ENCODE data around the gene KRTCAP2.
"Not testable (repeated sequence)": the region's sequence is repeated elsewhere in the genome, so short reads cannot be mapped to it uniquely, and the experiment has no call there.

Gene KRTCAP2

GRCh38 chr1:155167166-155168104, 5.7 kb downstream of the KRTCAP2 start:
- DNase-seq: peak; percentile 88

- no peak for DNase-seq
These were observed 6.5 kb downstream of the KRTCAP2 start for GRCh38 chr1:155166471-155167165.

DNA sequence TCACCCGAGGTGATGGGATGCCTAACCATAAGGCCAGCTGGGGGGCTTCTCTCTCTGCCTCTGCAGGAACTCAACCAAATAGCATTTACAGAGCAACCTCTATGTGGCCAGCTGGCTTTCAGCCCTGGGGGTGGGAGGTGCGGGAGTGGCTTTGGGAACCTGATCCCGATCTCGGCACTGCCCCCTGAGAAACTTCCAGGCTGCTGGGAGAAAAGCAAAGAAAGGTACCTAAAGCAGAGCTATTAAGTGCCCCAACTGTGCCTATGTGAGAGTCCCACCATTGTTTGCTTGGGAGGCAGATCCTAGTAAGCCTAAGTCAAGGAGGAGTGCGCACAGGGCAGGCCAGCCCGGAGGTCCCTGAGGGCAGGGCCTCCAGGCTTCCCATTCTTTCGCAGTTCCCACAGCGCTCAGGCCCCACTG, 7.0 kb downstream of the KRTCAP2 start:
- DNase-seq: no peak

DNA sequence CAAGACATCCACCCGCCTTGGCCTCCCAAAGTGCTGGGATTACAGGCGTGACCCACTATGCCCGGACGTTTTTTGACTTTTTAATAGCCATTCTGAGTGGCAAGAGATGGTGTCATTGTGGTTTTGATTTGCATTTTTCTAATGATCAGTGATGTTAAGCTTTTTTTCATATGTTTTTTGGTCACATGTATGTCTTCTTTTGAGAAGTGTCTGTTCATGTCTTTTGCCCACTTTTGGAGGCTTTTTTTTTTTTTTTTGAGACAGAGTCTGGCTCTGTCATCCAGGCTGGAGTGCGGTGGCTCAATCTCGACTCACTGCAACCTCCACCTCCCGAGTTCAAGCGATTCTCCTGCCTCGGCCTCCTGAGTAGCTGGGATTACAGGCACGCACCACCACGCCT, 8.5 kb downstream of the KRTCAP2 start:
- DNase-seq: not testable (repeated sequence)

GRCh38 chr1:155163785-155164184, 9.3 kb downstream of the KRTCAP2 start:
- not testable (repeated sequence) for DNase-seq

DNA sequence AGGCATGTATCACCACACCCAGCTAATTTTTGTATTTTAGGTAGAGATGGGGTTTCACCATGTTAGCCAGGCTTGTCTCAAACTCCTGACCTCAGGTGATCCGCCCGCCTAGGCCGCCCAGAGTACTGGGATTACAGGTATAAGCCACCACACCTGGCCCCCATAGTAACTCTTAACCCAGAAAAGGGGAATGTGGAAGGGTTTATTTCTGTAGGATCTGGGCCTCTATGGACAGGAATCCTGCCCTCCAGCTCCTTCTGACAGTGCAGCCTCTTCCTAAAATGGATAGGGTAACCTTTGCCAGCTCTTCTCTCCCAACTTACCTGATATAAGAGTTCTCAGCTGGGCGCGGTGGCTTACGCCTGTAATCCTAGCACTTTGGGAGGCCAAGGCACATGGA, 10.5 kb downstream of the KRTCAP2 start:
- not testable (repeated sequence) for DNase-seq

DNA sequence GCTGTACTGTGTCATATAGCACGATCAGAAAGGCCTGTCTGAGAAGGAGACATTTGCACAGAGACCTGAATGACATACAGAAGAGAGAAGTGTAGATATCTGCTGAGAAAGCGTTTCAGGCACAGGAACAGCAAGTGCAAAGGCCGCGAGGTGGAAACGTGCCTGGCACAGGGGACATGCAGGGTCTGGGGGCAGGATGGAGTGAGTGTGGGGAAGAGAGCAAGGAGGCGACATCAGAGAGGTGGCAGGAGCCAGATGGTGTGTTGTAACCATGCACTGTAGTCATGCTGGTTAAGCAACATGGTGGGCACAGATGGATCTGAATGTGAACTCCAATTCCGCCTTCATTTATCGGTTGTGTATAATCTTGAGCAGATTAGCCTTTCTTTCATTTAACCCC, 13.0 kb downstream of the KRTCAP2 start:
- no peak for DNase-seq

- no peak for DNase-seq
These were observed 14.1 kb downstream of the KRTCAP2 start for GRCh38 chr1:155158991-155159390.

- DNase-seq: not testable (repeated sequence)
These were observed 17.0 kb downstream of the KRTCAP2 start for GRCh38 chr1:155155996-155156643.

DNA sequence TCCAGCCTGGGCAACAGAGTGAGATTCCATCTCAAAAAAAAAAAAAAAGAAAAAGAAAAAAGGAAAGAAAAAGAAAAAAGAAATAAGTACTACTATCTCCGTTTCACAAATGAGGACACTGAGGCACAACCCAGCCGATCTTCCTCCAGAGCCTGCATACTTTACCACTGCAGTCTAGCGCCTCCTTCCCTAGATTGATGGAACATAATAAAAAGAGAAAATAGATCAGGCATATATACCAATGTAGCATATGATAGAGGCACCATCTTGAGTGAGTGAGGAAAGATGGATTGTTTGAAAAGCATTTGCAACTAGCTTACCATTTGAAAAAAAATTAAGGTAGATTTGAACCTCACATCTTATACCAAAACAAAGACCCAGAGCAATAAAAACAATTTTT, 27.6 kb downstream of the KRTCAP2 start:
- no peak for DNase-seq

DNA sequence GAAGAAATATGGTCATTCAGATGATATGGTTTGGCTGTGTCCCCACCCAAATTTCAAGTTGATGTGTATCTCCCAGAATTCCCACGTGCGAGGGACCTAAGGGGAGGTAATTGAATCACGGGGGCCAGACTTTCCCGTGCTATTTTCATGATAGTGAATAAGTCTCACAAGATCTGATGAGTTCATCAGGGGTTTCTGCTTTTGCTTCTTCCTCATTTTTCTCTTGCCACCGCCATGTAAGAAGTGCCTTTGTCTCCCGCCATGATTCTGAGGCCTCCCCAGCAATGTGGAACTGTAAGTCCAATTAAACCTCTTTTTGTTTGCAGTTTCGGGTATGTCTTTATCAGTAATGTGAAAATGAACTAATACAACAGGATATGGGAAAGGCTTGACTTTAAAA, 31.4 kb downstream of the KRTCAP2 start:
- no peak for DNase-seq

DNA sequence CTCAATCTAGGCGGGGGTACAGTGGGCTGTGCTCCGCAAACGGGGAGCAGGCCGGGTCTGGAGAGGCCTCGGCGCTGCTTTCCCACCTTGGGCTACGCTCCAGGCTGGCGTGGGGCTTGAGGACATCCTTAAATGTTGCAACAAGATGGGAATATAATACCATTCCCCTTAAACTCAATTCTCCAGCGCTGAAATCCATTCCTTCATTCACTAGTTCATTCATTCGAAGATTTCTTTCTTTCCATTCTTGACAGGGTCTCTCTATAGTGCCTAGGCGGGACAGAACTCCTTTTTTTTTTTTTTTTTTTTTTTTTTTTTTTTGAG, 32.5 kb downstream of the KRTCAP2 start:
- no peak for DNase-seq

- DNase-seq: peak; percentile 90
These were observed 33.0 kb downstream of the KRTCAP2 start, which contains the start of gene DPM3 for GRCh38 chr1:155139895-155140629. Gene DPM3 (minus strand): TSS chr1:155140531. CDS start chr1:155140240, 291 bp downstream.

DNA sequence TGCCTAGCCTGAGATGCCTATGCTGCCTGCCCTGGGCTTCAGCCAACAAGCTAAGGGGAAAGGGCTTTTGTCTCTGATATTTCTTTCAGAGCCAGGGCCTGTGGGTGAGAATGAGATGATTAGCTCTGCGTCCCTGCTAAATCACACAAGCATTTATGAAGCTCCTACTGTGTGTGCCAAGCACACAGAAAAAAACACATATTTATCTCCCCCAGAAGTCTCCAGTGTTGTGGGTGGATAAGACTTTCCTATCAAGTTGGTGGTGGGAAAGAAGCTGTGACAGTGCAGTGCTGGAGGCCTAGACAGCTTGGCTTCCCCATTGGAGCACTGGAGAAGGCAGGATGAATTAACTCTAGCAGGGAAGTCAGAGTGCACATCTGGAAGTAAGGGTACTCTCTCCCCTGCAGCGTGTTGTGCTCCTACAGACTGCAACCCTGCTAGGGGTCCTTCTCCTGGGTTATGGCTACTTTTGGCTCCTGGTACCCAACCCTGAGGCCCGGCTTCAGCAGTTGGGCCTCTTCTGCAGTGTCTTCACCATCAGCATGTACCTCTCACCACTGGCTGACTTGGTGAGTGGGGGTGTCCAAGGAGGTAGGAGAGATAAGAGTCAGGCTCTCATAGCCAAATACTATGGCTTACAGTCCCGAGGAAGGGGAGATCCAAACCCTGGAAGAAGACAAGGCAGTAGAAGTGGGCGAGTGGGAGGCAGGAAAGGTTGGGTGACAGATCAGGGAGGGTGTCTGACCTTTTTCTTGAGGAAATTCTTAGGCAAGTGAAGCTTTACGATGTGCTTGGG, 35.8 kb downstream of the KRTCAP2 start:
- DNase-seq: no peak

- no peak for DNase-seq
These were observed 36.4 kb downstream of the KRTCAP2 start for GRCh38 chr1:155136748-155137147.

GRCh38 chr1:155135415-155136028, 37.6 kb downstream of the KRTCAP2 start, which contains the start of gene SLC50A1:
Gene SLC50A1 (plus strand): TSS chr1:155135852. CDS start chr1:155135912, 60 bp downstream.
- peak; percentile 91 for DNase-seq

DNA sequence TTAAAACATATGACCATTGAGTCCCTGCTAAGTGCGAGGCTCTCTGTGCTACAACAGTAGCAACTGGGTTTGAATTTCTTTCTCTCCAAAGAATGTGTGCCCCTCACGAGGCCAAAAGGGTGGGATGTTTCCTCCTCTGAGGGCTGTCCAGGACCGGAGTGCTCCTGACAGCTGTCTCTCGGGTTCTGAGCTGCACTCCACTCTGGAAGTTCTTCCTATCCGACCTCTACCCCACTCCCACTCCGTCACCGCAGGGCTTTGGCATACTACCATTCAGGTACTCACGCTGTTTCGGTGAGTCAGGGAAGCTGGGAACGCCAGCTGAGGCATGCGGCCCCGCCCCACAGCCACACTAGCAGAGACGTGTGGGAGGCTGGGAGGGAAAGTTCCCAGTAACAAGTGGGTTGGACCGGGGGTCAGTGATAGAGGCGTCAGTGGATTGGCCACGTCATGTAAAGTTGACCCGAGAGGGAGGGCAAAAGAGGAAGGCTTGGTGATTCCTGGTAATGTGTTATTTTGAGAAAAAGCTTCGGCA, 38.2 kb downstream of the KRTCAP2 start:
- DNase-seq: peak; percentile 34

- no peak for DNase-seq
These were observed 38.8 kb downstream of the KRTCAP2 start for GRCh38 chr1:155134322-155134721.

- no peak for DNase-seq
These were observed 39.3 kb downstream of the KRTCAP2 start for GRCh38 chr1:155133799-155134281.

GRCh38 chr1:155131856-155132255, 41.2 kb downstream of the KRTCAP2 start:
- no peak for DNase-seq

DNA sequence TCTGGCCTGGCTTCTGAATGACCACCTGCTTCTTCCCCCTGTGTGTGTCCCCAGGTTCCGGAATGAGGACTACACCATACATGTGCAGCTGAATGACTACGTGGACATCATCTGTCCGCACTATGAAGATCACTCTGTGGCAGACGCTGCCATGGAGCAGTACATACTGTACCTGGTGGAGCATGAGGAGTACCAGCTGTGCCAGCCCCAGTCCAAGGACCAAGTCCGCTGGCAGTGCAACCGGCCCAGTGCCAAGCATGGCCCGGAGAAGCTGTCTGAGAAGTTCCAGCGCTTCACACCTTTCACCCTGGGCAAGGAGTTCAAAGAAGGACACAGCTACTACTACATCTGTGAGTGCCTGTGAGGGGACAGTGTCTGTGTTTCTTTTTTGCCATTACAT, 41.8 kb downstream of the KRTCAP2 start:
- no peak for DNase-seq
